NCI-H2171 treated with DMSO at 0.1 percent for 48 hours (cell line): ENCODE measurements around the gene SYDE2.
A peak's percentile ranks its signal among the peaks of the same experiment; 100 is the strongest.
"Not testable (repeated sequence)": the region's sequence is repeated elsewhere in the genome, so short reads cannot be mapped to it uniquely, and the experiment has no call there.

Experiments used
- DNase-seq: peaks from one replicate; lab custom pipeline; 2025; lab: John Stamatoyannopoulos, UW

SYDE2 gene, protein sequence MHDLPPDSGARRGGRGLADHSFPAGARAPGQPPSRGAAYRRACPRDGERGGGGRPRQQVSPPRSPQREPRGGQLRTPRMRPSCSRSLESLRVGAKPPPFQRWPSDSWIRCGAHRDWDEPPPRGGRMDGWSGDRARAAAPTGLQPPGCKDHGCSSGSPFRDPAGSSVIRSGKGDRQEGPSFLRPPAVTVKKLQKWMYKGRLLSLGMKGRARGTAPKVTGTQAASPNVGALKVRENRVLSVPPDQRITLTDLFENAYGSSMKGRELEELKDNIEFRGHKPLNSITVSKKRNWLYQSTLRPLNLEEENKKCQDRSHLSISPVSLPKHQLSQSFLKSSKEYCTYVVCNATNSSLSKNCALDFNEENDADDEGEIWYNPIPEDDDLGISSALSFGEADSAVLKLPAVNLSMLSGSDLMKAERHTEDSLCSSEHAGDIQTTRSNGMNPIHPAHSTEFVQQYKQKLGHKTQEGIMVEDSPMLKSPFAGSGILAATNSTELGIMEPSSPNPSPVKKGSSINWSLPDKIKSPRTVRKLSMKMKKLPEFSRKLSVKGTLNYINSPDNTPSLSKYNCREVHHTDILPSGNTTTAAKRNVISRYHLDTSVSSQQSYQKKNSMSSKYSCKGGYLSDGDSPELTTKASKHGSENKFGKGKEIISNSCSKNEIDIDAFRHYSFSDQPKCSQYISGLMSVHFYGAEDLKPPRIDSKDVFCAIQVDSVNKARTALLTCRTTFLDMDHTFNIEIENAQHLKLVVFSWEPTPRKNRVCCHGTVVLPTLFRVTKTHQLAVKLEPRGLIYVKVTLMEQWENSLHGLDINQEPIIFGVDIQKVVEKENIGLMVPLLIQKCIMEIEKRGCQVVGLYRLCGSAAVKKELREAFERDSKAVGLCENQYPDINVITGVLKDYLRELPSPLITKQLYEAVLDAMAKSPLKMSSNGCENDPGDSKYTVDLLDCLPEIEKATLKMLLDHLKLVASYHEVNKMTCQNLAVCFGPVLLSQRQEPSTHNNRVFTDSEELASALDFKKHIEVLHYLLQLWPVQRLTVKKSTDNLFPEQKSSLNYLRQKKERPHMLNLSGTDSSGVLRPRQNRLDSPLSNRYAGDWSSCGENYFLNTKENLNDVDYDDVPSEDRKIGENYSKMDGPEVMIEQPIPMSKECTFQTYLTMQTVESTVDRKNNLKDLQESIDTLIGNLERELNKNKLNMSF

DNA sequence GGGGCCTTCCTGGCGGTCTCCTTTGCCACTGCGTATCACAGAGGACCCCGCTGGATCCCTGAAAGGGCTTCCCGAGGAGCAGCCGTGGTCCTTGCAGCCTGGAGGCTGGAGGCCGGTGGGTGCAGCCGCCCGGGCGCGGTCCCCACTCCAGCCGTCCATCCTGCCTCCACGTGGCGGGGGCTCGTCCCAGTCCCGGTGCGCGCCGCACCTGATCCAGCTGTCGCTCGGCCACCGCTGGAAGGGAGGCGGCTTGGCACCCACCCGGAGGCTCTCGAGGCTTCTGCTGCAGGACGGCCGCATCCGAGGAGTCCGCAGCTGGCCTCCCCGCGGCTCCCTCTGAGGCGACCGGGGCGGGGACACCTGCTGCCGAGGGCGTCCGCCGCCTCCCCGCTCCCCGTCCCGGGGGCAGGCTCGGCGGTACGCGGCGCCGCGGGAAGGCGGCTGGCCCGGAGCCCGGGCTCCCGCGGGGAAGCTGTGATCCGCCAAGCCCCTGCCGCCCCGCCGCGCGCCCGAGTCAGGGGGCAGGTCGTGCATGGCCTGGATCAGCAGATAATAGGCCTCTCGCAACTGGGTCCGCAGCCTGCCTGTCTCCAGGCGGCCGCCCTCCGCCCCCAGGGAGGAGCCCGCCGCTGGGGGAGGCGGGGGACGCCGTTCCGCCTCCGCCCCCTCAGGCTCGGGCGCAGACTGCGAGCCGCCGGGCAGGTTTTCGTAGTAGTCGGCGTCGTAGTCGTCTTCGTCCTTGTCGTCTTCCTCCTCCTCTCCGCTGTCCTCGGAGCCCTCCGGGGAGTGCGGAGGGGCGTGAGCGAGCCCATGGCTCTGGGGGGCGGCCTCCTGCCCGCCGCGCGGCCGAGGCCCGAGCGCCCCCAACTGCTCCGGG, at the start of gene SYDE2:
Gene SYDE2 (minus strand): TSS at position 554 of the 877 bp plus-strand sequence. CDS start 20 bp downstream, at position 534.
- DNase-seq = peak; percentile 16

DNA sequence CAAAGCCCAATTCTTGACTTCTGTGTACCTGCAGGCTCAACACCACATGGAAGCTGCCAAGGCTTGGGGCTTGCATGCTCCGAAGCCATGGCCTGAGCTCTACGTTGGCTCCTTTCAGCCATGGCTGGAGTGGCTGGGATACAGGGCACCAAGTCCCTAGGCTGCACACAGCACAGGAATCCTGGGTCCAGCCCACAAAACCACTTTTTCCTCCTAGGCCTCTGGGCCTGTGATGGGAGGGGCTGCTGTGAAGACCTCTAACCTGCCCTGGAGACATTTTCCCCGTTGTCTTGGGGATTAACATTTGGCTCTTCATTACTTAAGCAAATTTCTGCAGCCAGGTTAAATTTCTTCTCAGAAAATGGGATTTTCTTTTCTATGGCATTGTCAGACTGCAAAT, 48.2 kb upstream of the SYDE2 start:
- not testable (repeated sequence) for DNase-seq

DNA sequence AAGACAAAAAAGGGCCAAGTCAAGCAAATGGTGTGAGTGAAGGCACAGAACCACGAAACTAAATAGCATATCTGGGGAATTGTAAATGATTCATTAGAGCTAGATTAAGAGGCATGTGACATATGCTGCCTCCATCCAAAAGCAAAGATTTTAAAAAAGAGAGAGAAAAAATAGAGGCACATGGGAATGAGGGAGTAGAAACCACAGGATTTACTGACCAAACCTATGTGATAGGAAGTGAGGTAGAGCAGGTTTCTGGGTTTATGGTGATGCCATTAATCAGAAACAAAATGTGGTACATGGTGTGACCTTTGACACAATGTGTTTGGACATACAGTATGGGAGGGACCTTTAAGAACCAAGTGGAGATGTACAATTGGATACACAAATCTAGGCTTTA, 45.1 kb upstream of the SYDE2 start:
- DNase-seq = no peak

DNA sequence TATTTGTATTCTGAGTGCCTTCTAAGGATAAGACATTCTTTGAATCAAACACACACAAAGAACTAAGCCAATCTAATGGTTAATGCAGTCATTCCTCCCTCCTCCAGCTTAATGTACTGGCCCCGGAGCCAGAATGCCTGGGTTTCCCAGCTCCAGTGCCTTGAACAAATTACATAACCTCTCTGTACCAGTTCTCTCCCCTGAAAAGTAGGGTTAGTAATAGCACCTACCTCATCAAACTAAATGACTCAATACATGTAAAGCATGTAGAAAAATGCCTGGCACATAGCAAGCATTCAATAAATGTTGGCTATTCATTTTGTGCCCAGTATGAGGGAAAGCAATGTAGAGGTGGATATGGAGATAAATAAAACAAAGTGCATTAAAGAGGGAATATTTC, 44.6 kb upstream of the SYDE2 start:
- no peak for DNase-seq

DNA sequence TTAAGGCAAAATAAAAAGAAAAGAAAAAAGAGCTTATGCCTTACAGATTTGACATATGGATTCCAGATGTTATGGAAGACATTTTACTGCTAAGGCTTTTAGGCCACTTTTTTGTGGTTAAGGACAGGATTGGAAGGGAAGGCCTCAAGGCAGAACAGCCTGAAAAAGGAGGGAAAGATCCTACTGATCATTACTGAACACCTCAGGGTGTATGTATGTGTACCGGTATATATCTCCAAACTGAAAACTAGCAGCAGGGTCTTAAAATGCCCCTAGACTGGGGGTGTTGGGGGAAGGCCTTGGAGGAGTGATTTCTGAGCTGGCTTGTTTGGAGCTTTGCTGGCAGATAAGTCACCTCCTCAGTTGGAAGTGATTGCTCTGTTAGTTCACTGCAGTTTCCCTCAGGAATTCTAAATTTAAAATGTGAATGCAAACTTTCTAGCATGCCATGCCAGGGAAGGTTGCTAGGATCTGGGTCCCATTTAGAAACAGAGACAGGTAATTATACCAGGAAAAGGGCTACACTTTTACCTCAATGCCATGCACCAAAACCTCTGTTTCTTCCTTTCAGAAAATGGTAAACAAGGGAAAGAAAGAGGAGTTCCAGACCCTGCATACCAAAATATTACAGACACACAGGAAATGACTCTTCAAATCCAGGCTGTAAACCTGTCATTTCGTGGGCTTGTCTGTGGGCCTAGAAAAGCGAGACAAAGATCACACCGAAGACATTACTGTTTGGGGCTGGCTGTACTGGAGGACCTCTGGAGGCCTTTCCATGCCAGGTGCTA, 43.6 kb upstream of the SYDE2 start:
- DNase-seq = no peak

DNA sequence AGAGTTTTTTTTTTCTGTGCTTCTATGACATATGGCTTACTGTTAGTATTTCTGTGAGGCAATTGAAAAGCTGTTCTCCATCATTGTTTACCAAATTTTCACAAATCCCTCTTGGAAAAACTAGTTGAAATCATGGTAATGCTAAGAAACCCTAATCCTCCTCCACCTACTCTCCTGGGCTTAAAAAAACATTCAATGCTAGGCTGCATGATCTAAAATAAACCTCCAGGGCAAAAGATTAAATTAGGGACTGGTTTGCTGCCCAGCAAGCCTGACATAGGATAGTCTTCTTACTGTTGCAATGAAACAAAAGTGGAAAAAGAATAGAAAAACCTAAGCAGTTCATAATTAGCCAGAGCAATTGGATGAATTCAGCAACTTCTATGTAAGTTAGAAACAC, 42.6 kb upstream of the SYDE2 start:
- no peak for DNase-seq

DNA sequence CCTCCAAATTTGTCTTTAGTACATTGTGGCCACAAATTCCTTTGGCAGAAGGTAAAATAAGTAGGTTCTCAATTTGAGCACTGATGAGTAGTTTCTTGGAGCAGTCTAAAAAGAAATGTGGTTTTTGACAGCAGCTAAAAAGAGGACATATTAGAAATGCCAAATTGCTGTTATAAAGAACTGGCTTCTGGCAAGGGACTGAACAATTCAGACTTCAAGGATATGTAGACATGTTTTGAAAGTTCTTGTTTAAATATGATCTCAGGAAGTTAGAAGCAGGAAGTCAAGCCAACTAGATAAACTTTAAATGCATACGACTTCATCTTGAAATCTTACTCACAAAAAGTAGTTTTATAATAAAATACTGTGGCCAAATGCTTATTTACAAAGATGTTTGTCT, 39.8 kb upstream of the SYDE2 start:
- no peak for DNase-seq

DNA sequence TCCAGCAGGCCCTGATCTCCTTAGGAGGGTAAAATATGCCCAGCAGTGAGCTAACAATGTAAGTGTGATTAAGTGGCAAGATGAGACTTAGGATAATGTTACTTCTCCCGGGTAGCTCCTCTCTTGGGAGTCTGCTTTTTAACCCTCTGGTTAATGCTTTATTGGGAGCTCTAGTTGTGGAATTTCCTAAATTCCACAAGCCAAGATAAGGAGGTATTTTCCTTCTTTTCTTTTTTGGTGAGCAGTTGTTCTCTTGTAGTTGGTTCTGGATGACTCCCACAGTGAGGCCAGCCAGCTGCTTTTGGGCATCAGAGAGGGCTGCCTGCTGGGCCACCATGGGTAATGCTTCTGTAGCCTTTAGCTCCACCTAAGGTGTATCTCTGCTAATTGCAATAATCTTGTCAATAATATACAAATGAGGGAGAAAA, 39.4 kb upstream of the SYDE2 start:
- no peak for DNase-seq

DNA sequence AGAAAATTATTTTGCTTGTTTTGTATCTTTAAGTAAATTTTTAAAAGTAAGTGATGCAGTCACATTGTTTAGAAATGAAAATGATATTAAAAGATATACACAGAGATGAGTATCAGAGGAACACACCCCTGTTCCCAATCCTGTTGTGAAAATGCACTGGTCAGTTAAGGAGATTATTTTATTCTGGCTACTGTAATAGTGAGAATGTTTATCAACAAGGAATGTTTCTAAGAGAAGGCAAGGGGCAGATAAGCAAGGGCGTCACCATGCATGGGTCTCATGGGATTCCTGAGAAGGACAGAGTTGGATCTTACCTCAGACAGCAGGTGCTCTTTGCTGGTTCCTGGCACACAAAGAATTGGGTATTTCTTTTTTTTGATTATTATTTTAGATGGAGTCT, 36.8 kb upstream of the SYDE2 start:
- DNase-seq = no peak

DNA sequence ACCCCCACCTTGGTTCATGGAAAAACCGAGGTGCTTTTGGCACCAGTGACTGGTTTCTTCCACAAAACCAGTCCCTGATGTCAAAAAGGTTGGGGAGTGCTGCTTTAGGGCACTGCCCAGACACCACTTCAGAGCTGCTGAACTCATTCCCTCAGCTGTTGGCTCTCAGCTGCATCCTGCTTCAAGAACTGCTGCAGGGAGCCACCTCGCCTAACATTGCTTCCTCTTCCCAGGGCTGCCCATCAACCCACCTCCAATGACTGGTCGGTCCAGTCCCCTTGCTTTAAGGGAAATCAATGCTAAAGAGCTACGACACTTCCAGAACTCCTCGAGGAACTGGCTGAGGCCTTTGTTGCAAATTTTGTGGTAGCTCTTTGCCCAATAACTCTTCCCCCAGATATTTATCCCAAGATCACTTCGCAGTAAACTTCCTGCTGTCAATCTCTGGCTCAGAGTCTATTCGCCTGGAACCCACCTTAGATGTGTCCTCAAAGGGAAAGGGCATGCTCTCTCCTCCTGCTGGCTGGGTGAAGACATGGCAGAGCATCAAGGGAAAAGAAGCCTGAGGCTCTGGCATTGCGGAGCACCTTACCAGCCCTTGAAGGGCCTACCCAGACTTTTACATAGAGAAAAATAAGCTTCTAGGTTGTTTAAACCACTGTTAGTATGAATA, 29.6 kb upstream of the SYDE2 start:
- no peak for DNase-seq

DNA sequence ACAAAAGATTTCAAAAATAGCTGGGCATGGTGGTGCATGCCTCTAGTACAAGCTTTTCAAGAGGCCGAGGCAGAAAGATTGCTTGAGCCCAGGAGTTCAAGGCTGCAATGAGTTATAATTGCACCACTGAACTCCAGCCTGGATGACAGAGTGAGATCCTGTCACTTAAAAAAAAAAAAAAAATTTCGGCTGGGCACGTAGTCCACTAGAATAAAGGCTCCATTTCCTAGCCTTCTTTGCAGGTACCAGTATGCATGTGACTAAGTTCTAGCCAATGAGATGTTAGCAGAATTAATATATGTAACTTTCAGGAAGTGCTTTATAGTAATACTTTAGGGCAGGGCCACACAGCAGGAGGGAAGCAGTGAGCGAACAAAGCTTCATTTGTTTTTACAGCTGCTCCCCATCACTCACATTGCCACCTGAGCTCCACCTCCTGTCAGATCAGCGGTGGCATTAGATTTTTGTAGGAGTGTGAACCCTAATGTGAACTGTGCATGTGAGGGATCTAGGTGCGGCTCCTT, 28.8 kb upstream of the SYDE2 start:
- no peak for DNase-seq

DNA sequence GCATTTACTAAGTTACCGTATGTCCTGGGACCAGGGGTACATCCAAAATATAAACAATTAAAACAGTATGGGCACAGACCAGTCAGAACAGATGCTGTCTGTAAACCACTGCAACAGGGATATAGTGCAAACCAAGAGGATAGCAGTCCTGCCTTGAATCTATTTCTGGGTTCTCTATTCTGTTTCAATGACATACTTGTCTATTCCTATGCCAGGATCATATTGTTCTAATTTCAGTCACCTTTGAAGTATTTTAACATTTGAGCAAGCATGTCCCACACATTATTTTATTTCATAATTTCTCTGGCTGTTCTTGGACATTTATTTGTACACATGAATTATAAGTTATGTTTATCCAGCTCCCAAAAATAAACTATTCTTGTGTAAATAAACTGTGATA, 28.2 kb upstream of the SYDE2 start:
- no peak for DNase-seq

DNA sequence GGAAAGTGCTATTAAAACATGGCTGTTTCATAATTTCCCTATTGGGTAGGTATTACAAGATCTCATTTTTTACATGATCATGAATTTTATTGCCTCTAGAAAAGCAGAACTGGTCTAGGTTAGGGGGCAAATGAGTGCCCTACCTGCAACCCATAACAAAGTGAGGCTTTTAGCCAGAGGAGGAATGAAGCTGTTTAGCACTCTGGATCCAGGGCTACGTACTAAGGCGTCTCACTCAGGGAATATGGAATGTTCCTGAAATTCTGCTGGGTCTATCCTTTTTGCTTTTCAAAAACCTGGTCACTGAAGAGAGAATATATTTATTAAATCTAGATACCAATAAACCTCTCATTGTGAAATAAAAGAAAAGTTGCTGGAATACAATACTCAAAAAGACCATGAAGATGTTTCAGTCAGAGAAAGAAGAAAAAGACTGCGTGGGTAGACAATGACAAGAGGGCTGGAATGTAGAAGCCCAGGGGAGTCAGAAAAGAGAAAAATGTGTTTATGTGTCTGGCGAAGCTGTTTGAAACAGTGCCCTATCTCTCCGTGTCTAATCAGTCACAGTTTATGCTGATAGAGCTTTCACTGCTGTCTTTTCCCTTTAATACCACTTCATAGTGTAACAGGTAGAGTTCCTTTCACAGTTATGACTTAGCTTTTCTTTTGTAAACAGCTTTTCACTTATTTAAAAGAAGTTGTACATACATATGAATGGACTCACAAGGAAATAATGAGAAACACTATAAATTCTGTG, 25.0 kb upstream of the SYDE2 start:
- DNase-seq = no peak

DNA sequence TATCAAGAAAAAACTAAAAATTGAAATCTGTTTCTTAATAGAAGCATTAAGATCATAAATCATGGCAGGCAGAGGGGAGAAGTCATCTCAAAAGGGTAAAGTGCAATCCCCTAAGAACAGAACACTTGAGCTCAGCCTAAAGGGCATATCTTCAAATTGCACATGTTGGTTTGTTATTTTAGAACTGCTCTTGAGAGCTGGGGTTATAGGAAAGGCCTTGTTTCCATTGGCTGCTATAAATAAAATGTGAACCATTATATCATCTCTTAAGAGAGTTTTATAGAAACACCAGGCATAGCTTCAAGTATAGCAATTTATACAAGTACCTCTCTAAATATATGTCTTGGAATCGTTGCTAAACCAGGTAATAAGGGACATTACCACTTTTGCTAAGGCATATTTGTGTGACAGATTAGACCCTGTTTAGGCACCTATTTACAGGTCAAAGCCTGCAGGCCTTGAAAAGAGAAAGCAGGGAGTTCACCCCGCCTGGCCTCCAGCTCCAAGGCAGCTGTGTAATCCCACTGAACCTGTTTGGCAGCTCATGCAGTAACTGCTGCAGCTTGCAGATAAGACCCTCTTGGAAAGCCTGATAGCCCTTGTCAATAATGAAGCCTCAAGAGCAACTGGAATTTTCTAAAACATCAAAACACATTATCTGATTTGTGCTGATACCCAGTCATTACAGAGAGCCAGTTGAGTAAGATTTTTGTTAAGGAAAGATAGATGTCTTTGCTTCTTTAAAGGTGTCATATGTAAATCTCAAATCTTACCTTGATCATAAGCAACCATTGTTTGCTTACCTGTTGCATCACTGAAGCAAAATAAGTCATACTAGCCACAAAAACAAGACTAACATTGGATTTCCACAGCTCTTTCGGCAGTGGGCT, 24.2 kb upstream of the SYDE2 start:
- no peak for DNase-seq

DNA sequence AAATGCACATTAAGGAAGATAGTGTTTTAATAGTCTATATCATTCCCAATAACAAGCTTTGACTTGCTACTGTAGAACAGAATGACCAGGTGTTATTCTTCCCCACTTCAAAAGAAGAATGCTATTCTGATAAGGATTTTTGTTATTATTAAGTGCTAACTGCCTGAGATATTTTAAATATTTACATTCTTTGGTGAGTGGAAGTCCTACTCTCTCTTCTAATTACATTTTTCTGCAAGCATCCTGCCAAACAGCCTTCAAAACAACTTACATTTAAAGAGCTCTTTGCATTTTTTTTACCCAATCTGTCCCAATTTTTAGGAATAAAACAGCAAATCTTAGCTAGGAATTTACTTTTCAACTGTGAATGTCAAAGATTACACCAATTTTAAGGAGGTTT, 23.5 kb upstream of the SYDE2 start:
- no peak for DNase-seq

DNA sequence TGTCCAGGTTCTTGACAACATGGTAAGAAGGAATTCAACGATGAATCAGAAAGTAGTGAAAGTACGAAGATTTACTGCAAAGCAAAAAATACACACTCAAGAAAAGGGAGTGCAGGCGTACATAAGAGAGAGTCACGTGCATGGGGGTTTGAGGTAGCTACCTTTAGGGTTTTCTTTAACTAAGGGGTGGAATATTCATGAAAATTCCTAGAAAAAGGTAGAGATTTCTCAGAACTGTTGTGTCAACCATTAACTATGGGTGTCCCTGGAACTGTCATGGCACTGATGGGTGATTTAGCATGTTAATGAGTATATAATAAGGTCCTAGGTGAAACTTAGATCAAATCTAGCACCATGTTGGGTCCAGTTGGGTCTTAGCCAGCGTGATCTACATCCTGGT, 22.5 kb upstream of the SYDE2 start:
- DNase-seq = no peak

DNA sequence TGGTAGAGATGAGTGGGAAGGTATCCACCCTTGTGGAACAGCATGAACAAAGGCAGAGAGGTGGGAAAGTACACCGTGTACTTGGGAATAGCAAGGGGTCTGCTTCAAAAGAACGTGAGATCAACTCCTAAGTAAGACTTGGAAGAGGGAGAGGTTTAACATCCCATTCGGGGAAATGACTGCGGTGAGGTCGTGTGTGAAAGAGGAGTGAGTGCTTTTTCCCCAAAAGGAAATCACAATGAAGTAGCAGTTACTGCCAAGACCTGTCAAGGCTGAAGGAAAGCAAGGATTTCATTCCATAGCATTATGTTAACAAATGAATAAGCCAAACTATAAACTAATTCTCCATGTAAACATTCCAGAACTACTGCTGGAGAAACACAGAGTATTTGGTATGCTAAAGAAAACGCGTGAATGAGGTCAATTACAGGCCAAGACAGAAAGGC, 20.0 kb upstream of the SYDE2 start:
- DNase-seq = no peak
